Sigmoid colon (tissue), 7 donors: ENCODE measurements around the gene SUSD3. TPM values are rescaled to one million over a fixed set of nuclear protein-coding genes. Genes with fewer than 3 reads are reported as not detected.

ENCODE experiments used
- DNase-seq: peaks from one replicate; pipeline ENCODE4 v3.0.0-alpha.2; 2019
- H3K27ac ChIP-seq, 4 donors: fragments of 200-600 bp; sonication (generic); one replicate each; pipeline ENCODE4 v1.5.1; 2016 to 2019; ENCODE audit warnings: mild to moderate bottlenecking in 1 of 4
- H3K27me3 ChIP-seq, 3 donors: fragments of 200-600 bp; sonication (generic); one replicate each; pipeline ENCODE4 v1.5.1; 2019; ENCODE audit warnings: mild to moderate bottlenecking in 1 of 3
- H3K36me3 ChIP-seq, 4 donors: fragments of 200-600 bp; sonication (generic); one replicate each; pipeline ENCODE4 v1.5.1; 2016 to 2019
- H3K4me1 ChIP-seq, 4 donors: fragments of 200-600 bp; sonication (generic); one replicate each; pipeline ENCODE4 v1.5.1; 2017 to 2019
- H3K4me3 ChIP-seq, 4 donors: fragments of 200-600 bp; sonication (generic); one replicate each; pipeline ENCODE4 v1.5.1; 2017 to 2019; ENCODE audit warnings: mild to moderate bottlenecking in 2 of 4, moderate library complexity in 1 of 4
- H3K9me3 ChIP-seq, 4 donors: fragments of 200-600 bp in 3 of 4; sonication (generic) in 3 of 4; one replicate each; pipeline versions ENCODE4 v1.5.1 to v1.6.1; 2013 to 2019
- EP300 ChIP-seq, 4 donors: sonication (generic); formaldehyde crosslinking; IDR thresholded peaks; one replicate each; pipeline ENCODE4 v1.6.1; 2017; ENCODE audit warnings: antibody characterized with exemption in 4 of 4
- POLR2A ChIP-seq, 2 donors: fragments of 450-650 bp; IDR thresholded peaks; one replicate each; pipeline ENCODE4 v1.6.1; 2016; ENCODE audit warnings: antibody characterized with exemption in 2 of 2, mild to moderate bottlenecking in 2 of 2, moderate library complexity in 2 of 2
- POLR2AphosphoS5 ChIP-seq, 4 donors: sonication (generic); formaldehyde crosslinking; IDR thresholded peaks; one replicate each; pipeline ENCODE4 v1.6.1; 2017; ENCODE audit warnings: antibody characterized with exemption in 4 of 4
- WGBS, 2 donors: extraction: QIAGEN DNeasy Blood & Tissue Kit; methylation state at CpG; one replicate each; pipeline ENCODE4 v1.1.7; 2013; 5-methylcytosine and 5-hydroxymethylcytosine counted together
- intact Hi-C: fragments of 100-400 bp; cut with DNase I; formaldehyde crosslinking; loops from one replicate; pipeline ENCODE4 v1.15.1; 2023
- polyA plus RNA-seq, 3 donors: library from polyadenylated mRNA; stranded (reverse); fragments of 200-250 nt; gene quantifications; one replicate each; pipeline ENCODE4 v1.2.3, GENCODE V29; 2013
- total RNA-seq, 4 donors: library from RNA; depleted of rRNA; stranded (reverse); fragments of >200 nt; gene quantifications; one replicate each; pipeline ENCODE4 v1.1.0, GENCODE V29; 2016
- TF ChIP-seq, protein P1 (sequence below), 4 experiments: fragments of 450-650 bp in 3 of 4; fragments of 200-600 bp in 1 of 4; IDR thresholded peaks; one replicate each; pipeline ENCODE4 v1.5.1; 2016 to 2019; ENCODE audit warnings: antibody characterized with exemption in 4 of 4, mild to moderate bottlenecking in 3 of 4, moderate library complexity in 2 of 4
- donor health status: healthy with polysubstance abuse.
- donor health status: Bipolar disorder and iron deficiency.
- donor health status: healthy.

Gene SUSD3
- total and polyA plus RNA-seq, 7 donors: 0.92 to 15.2 (median 4.7) TPM; not detected in 1

DNA sequence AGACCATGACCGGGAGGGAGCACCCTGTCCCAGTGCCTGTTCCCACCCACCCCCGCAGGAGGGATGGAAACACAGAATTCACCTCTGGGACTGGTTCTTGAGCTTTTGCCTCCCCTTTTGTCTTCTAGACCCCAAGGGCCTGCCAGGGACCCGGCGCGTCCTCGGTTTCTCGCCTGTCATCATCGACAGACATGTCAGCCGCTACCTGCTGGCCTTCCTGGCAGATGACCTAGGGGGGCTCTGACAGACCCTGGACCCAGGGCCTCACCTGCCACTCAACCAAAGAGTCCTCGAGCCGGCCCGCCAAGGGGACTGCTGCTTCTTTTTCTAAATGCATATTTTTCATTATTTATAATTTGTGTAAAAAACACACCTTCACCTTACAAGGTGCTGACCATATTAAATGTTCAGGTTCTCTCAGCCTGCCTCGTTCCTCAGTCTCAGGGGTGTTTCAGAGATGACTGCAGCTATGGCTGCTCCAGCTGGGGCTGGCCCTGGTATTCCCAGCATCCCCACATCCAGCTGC lies 54.4 kb downstream of the SUSD3 start:
- Histone ChIP-seq H3K4me1 (peaks cover 0 to 7% (median 3%) of the 10 kb centered on the region in 4 donors), H3K27me3 (no peaks in the 10 kb centered on the region), H3K36me3 (peaks cover 7 to 53% (median 41%) of the 10 kb centered on the region in 4 donors), H3K27ac (no peak overlapping the region), H3K9me3 (no peaks in the 10 kb centered on the region), H3K4me3 (no peak overlapping the region)
- WGBS, 2 donors: 89 to 95% methylated on average over 13 of the region's 13 CpGs
- TF ChIP-seq EP300 (IDR thresholded peaks at IDR 0.05) (no peak), POLR2AphosphoS5 (IDR thresholded peaks at IDR 0.05) (no peak), POLR2A (IDR thresholded peaks at IDR 0.05) (no peak)
- TF ChIP-seq, protein P1, sequence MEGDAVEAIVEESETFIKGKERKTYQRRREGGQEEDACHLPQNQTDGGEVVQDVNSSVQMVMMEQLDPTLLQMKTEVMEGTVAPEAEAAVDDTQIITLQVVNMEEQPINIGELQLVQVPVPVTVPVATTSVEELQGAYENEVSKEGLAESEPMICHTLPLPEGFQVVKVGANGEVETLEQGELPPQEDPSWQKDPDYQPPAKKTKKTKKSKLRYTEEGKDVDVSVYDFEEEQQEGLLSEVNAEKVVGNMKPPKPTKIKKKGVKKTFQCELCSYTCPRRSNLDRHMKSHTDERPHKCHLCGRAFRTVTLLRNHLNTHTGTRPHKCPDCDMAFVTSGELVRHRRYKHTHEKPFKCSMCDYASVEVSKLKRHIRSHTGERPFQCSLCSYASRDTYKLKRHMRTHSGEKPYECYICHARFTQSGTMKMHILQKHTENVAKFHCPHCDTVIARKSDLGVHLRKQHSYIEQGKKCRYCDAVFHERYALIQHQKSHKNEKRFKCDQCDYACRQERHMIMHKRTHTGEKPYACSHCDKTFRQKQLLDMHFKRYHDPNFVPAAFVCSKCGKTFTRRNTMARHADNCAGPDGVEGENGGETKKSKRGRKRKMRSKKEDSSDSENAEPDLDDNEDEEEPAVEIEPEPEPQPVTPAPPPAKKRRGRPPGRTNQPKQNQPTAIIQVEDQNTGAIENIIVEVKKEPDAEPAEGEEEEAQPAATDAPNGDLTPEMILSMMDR (IDR thresholded peaks at IDR 0.05): no peak
- intact Hi-C loops: loop anchor here (5.0 kb wide), 1 partner anchor 39 kb away; no protein-coding TSS in a partner anchor
- DNase-seq: no peak

DNA sequence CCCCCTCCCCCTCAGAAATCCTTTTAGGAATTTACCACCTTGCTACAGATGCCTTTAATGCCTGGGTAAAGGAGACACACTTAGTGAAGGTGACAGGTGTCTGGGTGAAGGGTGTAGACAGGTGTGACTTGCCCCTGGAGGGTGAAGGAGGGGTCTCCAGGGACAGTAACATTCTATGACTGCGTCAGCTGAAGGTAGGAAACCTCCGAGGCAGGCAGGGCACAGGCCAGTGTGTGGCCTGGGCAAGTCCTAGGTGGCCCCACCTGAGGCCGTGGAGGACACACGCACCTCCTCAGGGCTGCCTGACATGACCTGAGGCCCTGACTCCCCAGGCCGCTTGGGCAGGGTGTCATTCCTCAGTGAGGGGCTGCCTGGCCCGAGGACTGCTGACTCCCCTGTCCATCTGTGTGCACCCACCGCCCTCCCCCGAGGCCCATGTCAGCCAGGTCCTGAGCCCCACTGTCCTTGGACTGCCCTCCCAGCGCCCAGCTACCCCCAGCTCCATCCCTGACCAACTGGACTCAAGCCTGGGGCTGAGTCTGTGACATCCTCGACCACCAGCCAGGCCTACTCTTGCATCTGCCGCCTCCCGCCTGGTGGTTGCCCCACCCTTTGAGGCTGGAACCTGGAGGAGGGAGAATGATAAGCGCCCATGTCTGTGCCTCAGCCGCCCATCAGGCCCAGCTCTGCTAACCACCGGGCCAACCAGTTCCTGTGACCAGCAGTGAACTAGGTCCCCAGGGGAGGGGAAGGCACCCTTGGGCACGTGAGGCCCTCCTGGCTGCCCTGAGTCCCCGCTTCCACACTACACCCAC lies 55.9 kb downstream of the SUSD3 start:
- TF ChIP-seq, protein P1 (IDR thresholded peaks at IDR 0.05): no peak
- TF ChIP-seq EP300 (IDR thresholded peaks at IDR 0.05) (no peak), POLR2AphosphoS5 (IDR thresholded peaks at IDR 0.05) (no peak)
- peak; percentile 66 for DNase-seq
- Histone ChIP-seq H3K4me1 (peaks cover 0 to 10% (median 3%) of the 10 kb centered on the region in 4 donors), H3K36me3 (peaks cover 7 to 44% (median 33%) of the 10 kb centered on the region in 4 donors), H3K4me3 (no peak overlapping the region), H3K27ac (no peak overlapping the region), H3K27me3 (no peaks in the 10 kb centered on the region), H3K9me3 (no peaks in the 10 kb centered on the region)
- WGBS, 2 donors: 83 to 86% methylated on average over 17 of the region's 17 CpGs
- intact Hi-C loops: loop anchor here (5.0 kb wide), 1 partner anchor 38 kb away; no protein-coding TSS in a partner anchor

DNA sequence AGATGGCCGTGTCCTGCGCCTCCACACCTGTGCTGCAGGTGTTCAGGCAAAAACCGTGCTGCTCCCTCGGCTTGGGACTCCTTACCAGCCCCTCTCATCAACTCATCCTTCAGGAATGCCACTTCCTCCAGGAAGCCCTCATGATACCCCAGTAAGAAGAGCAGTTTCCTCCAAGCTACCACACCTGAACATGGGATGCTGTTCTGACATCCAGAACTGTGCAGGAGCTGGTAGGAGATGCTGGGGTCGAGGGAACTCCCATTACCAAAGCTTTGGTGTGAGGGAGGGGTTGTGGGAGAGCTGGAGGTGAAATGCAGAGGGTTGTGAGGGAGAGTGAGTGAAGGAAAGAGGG lies 56.5 kb downstream of the SUSD3 start:
- H3K9me3 ChIP-seq: no peaks in the 10 kb centered on the region
- H3K4me3 ChIP-seq: no peak overlapping the region
- no peaks in the 10 kb centered on the region for H3K27me3 ChIP-seq
- WGBS, 2 donors: 85 to 87% methylated on average over 5 of the region's 5 CpGs
- H3K27ac ChIP-seq: no peak overlapping the region
- H3K4me1 ChIP-seq: peaks cover 0 to 14% (median 9%) of the 10 kb centered on the region in 4 donors
- intact Hi-C loops: loop anchor here (5.0 kb wide), 1 partner anchor 37 kb away; no protein-coding TSS in a partner anchor
- TF ChIP-seq EP300 (IDR thresholded peaks at IDR 0.05) (no peak), POLR2AphosphoS5 (IDR thresholded peaks at IDR 0.05) (no peak), POLR2A (IDR thresholded peaks at IDR 0.05) (no peak)
- TF ChIP-seq, protein P1 (IDR thresholded peaks at IDR 0.05): no peak
- peaks cover 7 to 40% (median 33%) of the 10 kb centered on the region in 4 donors for H3K36me3 ChIP-seq
- no peak for DNase-seq

DNA sequence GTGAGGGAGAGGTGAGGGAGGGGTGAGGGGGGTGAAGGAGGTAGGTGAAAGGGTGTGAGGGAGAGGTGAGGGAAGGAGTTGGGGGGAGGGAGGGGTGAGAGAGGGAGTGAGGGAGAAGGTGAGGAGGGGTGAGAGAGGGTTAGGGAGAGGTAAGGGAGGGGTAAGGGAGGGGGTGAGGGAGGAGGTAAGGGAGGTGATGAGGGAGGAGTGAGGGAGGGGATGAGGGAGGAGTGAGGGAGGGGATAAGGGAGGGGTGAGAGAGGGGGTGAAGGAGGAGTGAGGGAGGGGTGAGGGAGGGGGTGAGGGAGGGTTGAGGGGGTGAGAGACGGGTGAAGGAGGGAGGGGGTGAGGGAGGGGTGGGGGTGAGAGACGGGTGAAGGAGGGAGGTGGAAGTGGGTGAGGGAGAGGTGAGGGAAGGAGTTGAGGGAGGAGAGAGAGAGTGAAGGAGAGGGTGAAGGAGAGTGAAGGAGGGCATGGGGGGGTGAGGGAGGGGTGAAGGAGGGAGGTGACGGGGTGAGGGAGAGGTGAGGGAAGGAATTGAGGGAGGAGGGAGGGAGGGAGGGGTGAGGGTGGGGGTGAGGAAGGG lies 57.1 kb downstream of the SUSD3 start:
- peak; percentile 22 for DNase-seq
- Histone ChIP-seq H3K27me3 (no peaks in the 10 kb centered on the region), H3K4me1 (peaks cover 0 to 20% (median 15%) of the 10 kb centered on the region in 4 donors), H3K27ac (peak overlapping the region in 1 of 4 donors; percentile 20), H3K4me3 (no peak overlapping the region), H3K9me3 (no peaks in the 10 kb centered on the region), H3K36me3 (peaks cover 7 to 33% (median 28%) of the 10 kb centered on the region in 4 donors)
- intact Hi-C loops: no loop called here
- 34 to 36% methylated on average over 3 of the region's 3 CpGs for WGBS, 2 donors
- TF ChIP-seq POLR2A (IDR thresholded peaks at IDR 0.05): no peak
- TF ChIP-seq, protein P1 (IDR thresholded peaks at IDR 0.05): no peak
- no peak for TF ChIP-seq POLR2AphosphoS5 (IDR thresholded peaks at IDR 0.05)
- no peak for TF ChIP-seq EP300 (IDR thresholded peaks at IDR 0.05)
